Esophagus squamous epithelium (tissue), 4 donors: Measurements from ENCODE around the gene MTURN.
A peak's percentile ranks its signal among the peaks of the same experiment; 100 is the strongest.

Experiments
- POLR2A ChIP-seq, 4 donors: fragments of 450-650 bp; IDR thresholded peaks; one replicate each; pipeline ENCODE4 v1.6.1; 2017; ENCODE audit warnings: antibody characterized with exemption in 4 of 4, mild to moderate bottlenecking in 4 of 4, moderate library complexity in 3 of 4
- TF ChIP-seq, protein P1 (sequence below), 6 experiments: fragments of 450-650 bp in 4 of 6; fragments of 200-600 bp in 2 of 6; sonication (generic) in 2 of 6; IDR thresholded peaks; one replicate each; pipeline ENCODE4 v1.5.1; 2016 to 2019; ENCODE audit warnings: antibody characterized with exemption in 6 of 6, mild to moderate bottlenecking in 4 of 6, moderate library complexity in 4 of 6

DNA sequence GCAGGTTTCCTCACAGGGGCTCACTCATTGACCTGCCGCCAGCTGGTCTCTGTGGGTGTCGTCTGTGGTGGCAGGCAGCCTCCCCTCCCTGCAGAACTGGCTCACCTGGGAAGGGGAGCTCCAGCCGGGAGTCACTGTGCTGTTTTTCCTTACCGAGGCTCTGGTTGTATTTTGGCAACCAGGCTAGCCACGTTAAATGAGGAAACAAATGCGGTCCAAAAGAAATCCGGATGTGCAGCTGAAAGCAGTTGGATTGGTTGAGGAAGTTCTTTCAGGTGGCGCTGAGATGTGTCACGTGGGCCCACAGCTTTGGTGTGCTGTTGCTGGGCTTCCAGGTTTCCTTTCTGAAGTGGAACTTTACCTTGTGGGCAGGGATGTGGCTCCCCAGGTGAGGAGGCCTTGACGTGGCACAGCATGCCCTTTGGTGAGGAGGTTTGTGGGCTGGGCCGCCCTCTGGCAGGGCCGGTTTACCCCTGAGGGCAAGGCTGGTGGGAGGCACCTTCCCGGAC, 14.2 kb downstream of the MTURN start:
- TF ChIP-seq, protein P1, sequence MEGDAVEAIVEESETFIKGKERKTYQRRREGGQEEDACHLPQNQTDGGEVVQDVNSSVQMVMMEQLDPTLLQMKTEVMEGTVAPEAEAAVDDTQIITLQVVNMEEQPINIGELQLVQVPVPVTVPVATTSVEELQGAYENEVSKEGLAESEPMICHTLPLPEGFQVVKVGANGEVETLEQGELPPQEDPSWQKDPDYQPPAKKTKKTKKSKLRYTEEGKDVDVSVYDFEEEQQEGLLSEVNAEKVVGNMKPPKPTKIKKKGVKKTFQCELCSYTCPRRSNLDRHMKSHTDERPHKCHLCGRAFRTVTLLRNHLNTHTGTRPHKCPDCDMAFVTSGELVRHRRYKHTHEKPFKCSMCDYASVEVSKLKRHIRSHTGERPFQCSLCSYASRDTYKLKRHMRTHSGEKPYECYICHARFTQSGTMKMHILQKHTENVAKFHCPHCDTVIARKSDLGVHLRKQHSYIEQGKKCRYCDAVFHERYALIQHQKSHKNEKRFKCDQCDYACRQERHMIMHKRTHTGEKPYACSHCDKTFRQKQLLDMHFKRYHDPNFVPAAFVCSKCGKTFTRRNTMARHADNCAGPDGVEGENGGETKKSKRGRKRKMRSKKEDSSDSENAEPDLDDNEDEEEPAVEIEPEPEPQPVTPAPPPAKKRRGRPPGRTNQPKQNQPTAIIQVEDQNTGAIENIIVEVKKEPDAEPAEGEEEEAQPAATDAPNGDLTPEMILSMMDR (IDR thresholded peaks at IDR 0.05) = peak in 1 of 6 experiments; percentile 6
- peak in 1 of 4 donors; percentile 11 for TF ChIP-seq POLR2A (IDR thresholded peaks at IDR 0.05)
